HG03558 (cell line): ENCODE results near the gene DYRK3.
"Not testable (repeated sequence)": the region's sequence is repeated elsewhere in the genome, so short reads cannot be mapped to it uniquely, and the experiment has no call there.

ENCODE experiments used
- ATAC-seq: cut with Tn5 transposase; IDR thresholded peaks from one replicate; pipeline ENCODE4 v1.9.1; 2021; ENCODE audit warnings: moderate number of reproducible peaks; ENCODE audit not compliant: unreplicated experiment; ENCODE audit errors: extremely low read depth

The DYRK3 gene

DNA sequence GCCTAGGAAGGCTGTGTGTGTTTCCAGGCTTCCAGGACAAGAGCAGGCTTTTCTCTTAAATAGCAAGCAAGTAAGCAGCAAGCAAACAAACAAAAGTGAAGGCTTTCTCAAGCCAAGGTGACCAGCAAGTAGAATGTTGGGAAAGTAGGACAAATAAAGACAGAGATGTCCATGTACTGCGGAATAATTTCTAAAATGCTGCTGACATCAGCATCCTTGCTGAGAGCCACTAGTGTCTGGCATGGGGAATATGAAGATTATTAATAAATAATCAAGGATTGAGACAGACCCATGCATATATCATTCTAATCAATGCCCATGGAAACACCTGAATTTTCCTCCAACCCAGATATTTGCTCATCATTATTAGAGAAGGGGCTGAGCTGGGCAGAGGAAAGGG, 6.4 kb upstream of the DYRK3 start:
- no peak for ATAC-seq

GRCh38 chr1:206631085-206631509, 4.2 kb upstream of the DYRK3 start:
- no peak for ATAC-seq

DNA sequence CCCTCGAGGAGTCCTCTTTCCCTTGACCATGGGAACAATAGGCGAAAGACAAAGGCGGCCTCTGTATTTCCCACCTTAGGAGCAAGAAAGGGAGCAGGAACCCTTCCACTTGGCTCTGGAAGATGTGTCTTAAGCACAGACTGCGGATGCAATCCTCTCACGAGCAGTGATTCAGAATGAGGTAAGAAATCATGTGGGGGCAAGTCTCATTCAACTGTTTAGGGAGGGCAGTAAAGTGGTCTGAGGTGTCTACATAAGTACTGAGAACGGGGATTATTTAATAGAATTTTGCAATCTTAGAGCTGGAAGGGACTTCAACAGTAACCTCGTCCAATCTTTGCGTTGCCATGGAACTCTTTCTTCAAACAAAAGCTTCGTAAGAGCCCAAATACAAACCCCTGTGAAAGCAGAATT, 1.6 kb upstream of the DYRK3 start:
- no peak for ATAC-seq

DNA sequence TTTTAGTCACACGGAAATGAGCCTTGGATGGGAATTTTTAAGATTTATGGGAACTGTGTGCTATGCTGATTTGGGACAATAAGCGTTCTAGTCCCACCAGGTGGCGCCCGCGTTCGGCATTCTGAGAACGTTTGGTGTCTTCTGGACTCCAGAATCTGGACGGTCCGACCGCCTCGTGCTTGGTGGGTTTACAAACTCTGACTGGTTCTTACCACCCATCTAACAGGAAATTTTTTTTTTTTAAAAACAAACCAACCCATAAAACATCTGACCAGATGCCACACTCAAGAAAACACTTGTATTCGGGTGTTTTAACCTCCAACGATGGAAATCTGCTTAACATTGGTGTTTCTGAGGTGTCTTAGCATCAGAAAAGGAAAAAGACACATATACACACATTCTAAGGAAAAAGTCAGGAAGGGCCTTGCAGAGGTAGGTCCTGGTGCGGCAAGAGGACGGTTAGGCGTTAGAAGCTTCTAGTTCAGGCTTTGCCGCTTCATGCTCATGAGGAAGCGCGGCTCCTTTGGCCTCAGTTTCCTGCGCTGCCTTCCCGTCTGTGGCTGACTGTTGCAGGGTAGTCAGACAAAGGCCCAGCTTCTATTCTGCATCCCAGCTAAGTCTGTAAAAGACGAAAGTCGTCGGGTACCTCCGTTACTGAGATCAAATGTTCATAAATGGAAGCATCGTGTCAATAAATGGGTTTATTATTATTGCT, 814 bp upstream of the DYRK3 start:
- ATAC-seq, result no peak

DNA sequence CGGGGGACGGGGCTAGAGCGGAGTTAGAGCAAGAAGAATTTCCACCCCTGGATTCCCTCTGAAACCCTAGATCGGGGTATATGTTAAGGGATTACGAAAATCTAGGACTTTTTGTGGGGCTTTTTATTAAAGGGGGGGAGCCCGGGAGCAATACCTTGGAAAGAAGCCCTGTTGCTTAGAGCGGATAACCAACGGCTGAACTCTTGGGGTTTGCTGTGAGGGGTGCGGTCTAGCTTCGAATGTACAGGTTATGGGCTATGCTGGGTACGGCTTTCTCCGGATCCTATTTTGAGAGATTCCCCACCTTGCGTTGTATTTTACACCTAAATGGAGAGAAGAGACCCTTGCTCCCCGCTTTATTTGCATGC, 626 bp downstream of the DYRK3 start:
- no peak for ATAC-seq

DNA sequence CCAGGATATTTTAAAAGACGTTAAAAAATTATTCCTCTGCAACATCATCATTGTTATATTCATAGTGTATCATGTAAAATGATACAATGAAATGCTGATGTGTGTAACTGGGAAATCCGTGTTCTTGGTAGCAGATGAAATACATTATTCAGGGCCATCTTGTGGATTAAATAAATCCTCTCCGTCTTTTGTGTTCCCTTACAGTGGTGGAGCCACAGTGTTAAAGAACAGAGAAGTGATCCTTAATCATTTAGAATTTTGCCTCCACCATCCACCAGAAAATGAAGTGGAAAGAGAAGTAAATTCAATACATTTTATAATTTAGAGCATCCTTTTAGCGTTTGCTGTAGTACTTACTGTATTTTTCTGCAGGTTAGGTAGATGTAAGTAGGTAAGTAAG, 1.3 kb downstream of the DYRK3 start:
- no peak for ATAC-seq

DNA sequence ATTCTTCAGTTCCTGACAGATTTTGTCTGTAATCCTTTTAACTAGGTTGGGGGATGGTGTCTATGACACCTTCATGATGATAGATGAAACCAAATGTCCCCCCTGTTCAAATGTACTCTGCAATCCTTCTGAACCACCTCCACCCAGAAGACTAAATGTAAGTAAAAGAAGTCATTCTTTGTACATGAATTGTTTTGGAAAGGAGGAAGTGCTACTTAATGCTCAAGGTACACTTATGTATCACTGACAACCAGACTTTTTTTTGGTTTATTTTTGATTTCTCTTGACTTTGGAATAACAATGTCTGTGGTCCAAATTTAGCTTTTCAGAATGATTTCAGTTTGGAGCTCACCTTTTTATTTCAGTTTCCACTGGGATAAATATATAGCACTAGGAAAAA, 2.3 kb downstream of the DYRK3 start:
- ATAC-seq, result no peak

DNA sequence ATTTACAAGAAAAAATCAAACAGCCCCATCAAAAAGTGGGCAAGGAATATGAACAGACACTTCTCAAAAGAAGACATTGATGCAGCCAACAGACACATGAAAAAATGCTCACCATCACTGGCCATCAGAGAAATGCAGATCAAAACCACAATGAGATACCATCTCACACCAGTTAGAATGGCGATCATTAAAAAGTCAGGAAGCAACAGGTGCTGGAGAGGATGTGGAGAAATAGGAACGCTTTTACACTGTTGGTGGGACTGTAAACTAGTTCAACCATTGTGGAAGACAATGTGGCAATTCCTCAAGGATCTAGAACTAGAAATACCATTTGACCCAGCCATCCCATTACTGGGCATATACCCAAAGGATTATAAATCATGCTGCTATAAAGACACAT, 6.7 kb downstream of the DYRK3 start:
- ATAC-seq, result not testable (repeated sequence)

DNA sequence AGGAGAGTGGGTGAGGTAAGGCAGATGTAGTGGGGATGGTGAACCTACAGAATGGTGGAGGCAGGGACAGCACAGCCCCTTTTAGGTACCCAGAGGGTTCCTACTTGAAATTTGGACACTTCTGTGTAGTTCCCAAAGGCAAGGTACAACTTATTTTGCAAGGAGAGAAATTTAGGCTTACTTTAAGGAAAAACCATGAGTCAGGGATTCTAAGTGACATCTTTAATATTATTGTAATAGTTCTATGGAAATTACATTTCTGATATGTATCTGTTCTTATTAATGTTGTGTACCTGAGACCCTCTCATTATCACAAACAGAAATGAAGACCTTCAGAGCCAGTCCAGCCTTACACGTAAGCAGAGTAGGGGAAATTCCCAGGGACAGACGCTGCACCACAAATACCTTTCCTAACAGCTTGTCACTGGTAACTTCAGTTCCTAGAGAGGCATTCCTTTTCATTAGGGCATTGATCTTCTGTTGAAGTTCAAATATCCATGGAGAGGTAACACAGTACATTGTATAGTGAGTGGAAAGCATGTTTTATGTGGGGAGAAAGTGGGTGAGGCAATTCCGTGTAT, 7.9 kb downstream of the DYRK3 start:
- no peak for ATAC-seq

DNA sequence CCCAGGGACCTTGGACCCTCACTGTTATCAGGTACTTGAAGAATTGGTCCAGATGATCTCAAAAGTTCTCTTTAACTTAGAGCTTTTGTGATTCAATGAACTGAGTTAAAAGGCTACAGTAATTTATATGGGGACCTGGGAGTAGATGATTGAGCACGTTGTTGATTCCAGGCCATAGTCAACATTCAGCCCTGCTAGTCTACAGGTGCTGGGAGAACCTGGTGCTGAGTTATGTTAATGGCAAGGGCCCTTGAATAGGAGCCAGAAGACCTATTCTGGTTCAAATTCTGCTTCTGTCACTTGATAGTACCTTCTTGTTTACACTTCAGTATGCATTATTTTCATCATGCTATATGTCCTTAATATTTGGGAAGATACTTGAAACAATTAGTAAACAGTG, 11.2 kb downstream of the DYRK3 start:
- no peak for ATAC-seq

GRCh38 chr1:206647224-206647623, 11.9 kb downstream of the DYRK3 start:
- ATAC-seq, result no peak

- ATAC-seq, result no peak
Observed at GRCh38 chr1:206649261-206649921, 14.1 kb downstream of the DYRK3 start.

DNA sequence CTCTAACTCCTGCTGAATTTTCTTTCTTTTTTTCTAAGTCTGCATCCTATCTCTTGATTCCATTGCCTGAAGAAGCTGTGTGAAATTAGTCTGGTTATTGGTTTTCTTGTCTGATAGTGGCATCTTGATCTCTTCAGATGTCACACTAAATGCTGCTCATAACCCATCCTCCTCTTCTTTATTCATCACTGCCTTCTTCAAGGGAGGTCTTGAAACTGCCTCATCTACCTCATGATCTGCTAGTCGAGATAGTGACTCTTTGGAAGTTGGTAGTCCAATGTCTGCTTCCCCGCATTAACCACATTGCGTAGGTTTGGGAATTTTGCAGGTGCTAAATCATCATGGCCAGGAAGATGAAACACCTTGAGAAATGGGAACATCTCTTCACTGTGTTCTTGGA, 15.7 kb downstream of the DYRK3 start:
- ATAC-seq, result no peak

DNA sequence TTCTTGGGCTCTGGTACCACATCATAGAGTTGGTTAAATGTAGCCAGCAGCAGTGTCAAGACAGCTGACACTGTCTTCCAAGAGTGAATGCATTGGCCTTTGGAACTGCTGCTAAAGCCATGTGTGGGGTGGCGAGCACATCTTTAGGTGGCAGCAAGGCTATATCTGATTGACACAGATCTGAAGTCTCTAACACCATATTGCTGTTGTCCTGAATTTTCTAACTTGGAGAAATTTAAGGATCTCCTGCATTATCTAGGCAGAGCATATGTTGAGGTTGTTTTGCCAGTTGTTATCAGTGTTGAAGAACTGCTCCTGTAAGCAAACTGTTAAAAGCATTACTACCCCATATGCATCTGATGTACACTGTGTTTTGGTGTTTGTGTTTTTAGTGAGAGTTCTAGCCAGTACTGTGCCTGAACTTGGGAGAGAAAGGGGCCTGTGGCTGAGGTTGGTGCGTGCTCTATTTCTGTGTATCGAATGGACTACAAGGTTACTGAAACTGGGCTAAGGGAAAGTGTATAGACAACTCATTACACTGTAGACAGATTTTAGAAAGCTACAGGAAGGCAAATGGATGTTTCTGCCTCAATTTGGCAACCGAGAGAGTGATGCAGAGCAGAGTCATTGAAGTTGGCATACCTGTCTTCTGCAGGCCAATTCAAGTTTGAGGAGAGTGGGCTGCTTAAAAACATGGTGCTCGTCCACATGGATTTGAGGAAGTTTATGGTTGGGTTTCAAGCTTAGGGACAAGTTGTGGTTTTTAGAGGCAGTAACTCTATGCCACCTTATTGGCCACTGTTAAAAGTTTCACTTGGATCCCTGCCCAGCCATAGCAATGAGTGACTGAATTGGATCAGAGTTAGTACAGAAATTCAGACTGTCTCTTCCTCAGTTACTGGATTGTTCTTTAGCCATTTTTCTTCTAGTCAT, 16.9 kb downstream of the DYRK3 start:
- no peak for ATAC-seq

DNA sequence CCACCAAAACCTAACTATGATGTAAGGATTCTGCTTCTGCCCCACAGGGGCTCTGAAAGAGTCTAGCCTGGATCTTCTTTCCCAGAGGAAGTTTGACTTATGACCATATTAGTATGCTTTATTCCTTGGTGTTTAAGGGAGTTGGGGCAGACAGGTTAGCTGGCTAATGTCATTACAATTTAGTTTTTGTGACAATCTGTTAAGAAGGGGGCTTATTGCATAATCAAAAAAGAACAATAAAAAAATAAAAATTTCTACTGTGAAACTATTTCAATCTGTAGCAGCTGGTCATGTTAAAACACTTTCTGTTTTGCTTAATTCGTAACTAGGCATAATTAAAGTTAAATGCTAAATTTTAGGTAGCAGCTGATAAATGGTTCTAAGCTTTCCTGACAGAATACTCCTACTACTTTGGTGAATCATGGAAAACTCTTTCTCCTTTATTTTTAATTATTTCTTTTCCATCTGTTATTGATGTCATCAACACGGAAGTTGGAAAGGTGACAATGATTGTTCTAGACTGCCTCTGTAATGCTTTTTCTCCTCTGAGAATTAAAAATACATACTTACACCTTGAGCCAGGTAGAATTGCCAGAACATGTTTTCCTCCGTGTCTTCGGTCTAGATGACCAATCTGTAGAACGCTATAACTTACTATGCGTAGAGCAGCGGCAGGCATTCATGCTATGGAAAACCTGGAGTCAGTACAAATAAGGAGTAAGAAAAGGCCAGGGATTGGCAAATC, 18.6 kb downstream of the DYRK3 start:
- ATAC-seq, result no peak

DNA sequence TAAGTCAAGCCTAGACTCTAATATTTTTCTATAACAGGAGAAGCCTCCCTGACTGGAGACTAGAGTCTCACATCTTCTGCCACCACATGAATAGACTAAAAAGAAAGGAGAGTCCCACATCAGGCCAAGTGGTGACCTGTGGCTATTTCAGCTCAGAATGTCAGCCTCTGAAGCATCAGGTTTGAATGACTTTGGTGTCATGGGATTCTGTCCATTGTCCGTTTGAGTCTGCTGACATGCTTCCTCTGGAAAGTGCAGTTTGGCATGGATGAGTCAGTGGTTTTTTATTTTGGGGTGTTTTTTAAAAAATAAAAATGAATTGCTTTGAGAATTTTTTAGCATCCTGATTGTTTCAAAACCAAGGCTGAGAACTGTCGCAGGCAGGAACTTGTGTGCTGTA, 19.5 kb downstream of the DYRK3 start:
- ATAC-seq, result no peak

- ATAC-seq, result no peak
Observed at GRCh38 chr1:206655471-206655882, 20.1 kb downstream of the DYRK3 start.

DNA sequence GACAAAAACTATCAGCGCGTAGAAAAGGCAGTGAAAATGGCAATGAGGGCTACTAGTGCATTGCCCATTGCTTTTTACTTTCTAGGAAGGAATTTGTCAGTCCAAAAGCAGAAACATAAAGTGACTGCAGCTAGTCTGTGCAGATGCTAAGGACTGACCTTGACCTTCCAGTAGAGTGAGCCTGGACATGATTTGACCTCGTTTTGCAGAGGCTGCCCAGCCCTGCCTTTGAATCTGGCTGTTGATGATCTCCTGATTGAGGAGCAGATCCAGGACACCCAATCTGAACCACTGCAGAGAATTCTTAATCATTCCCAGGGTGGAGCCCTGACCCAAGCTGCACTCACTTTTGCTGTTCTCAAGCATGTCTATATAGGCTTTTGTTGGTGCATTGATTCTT, 21.6 kb downstream of the DYRK3 start:
- ATAC-seq, result no peak

DNA sequence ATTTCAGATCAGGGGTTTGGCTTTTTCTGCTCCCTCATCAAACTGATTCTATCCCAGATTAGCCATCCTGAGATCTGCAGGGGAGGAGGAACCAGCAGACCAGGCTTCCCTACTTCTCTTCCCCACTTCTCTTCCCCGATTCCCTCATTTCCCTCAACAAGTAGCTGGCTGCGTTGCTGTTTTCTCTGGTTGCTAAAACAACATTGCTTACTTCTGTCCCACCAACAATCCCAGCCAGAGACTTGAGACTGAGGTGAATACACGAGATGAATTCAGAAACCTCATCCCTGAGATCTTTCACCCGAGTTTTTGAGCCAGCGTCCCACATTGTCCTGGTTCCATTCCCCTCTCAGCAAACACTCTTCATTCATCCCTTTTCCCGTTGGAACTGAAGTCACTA, 22.4 kb downstream of the DYRK3 start:
- ATAC-seq, result no peak
